H7 (cell line): ENCODE measurements around the gene CFAP97. TPM values are rescaled to one million over a fixed set of nuclear protein-coding genes. Genes with fewer than 3 reads are reported as not detected.

Experiments
- DNase-seq: peaks from one replicate; pipeline ENCODE4 v3.0.0; 2012
- H3K27me3 ChIP-seq: 2 replicates; pipeline ENCODE4 v1.6.0; 2011; ENCODE audit warnings: mild to moderate bottlenecking, low read length; ENCODE audit not compliant: control insufficient read depth, insufficient read depth
- H3K36me3 ChIP-seq: replicated peaks from 2 replicates; pipeline ENCODE4 v1.5.1; 2011; ENCODE audit warnings: low read length; ENCODE audit not compliant: control insufficient read depth, insufficient read depth
- H3K4me3 ChIP-seq: 2 replicates; pipeline ENCODE4 v1.5.1; 2011; ENCODE audit warnings: low read depth, mild to moderate bottlenecking, control low read depth, low read length, moderate library complexity; ENCODE audit not compliant: insufficient read depth
- total RNA-seq: library from RNA; depleted of rRNA; stranded (reverse); fragments of >200 nt; shearing (Covaris generic); gene quantifications from 2 replicates; pipeline ENCODE4 v1.2.3, GENCODE V29; 2014

The CFAP97 gene
- total RNA-seq, 1 experiment from 2014 or later, result 24.0 TPM

- Histone ChIP-seq H3K27me3 (no peaks in the 10 kb centered on the region), H3K4me3 (no peak overlapping the region), H3K36me3 (no peaks in the 10 kb centered on the region)
- DNase-seq, result no peak
Observed at GRCh38 chr4:185232370-185232769, 28.6 kb upstream of the CFAP97 start.

- Histone ChIP-seq H3K4me3 (no peak overlapping the region), H3K36me3 (no peaks in the 10 kb centered on the region), H3K27me3 (no peaks in the 10 kb centered on the region)
- DNase-seq, result no peak
Observed at GRCh38 chr4:185229021-185229818, 25.4 kb upstream of the CFAP97 start.

- no peaks in the 10 kb centered on the region for H3K27me3 ChIP-seq
- H3K36me3 ChIP-seq, result no peaks in the 10 kb centered on the region
- no peak overlapping the region for H3K4me3 ChIP-seq
- no peak for DNase-seq
Observed at GRCh38 chr4:185227713-185228278, 24.0 kb upstream of the CFAP97 start.

- H3K4me3 ChIP-seq, result no peak overlapping the region
- no peaks in the 10 kb centered on the region for H3K27me3 ChIP-seq
- DNase-seq, result no peak
- no peaks in the 10 kb centered on the region for H3K36me3 ChIP-seq
Observed at GRCh38 chr4:185227131-185227551, 23.3 kb upstream of the CFAP97 start.

GRCh38 chr4:185225940-185226339 is 22.1 kb upstream of the CFAP97 start:
- no peak for DNase-seq

GRCh38 chr4:185224597-185224996 is 20.8 kb upstream of the CFAP97 start:
- H3K36me3 ChIP-seq, result no peaks in the 10 kb centered on the region
- no peaks in the 10 kb centered on the region for H3K27me3 ChIP-seq
- DNase-seq, result no peak
- no peak overlapping the region for H3K4me3 ChIP-seq

More at GRCh38 chr4:185225940-185226339, 22.1 kb upstream of the CFAP97 start:
- H3K4me3 ChIP-seq, result no peak overlapping the region
- H3K27me3 ChIP-seq, result no peaks in the 10 kb centered on the region
- H3K36me3 ChIP-seq, result no peaks in the 10 kb centered on the region

- H3K4me3 ChIP-seq, result no peak overlapping the region
- no peak for DNase-seq
Observed at GRCh38 chr4:185222598-185222997, 18.8 kb upstream of the CFAP97 start.

GRCh38 chr4:185221912-185222311 is 18.1 kb upstream of the CFAP97 start:
- Histone ChIP-seq H3K4me3 (no peak overlapping the region), H3K36me3 (no peaks in the 10 kb centered on the region), H3K27me3 (no peaks in the 10 kb centered on the region)
- no peak for DNase-seq

More at GRCh38 chr4:185222598-185222997, 18.8 kb upstream of the CFAP97 start:
- Histone ChIP-seq H3K36me3 (no peaks in the 10 kb centered on the region), H3K27me3 (no peaks in the 10 kb centered on the region)

- Histone ChIP-seq H3K36me3 (no peaks in the 10 kb centered on the region), H3K27me3 (no peaks in the 10 kb centered on the region), H3K4me3 (no peak overlapping the region)
- DNase-seq, result no peak
Observed at GRCh38 chr4:185221491-185221890, 17.7 kb upstream of the CFAP97 start.

- Histone ChIP-seq H3K36me3 (no peaks in the 10 kb centered on the region), H3K27me3 (no peaks in the 10 kb centered on the region), H3K4me3 (no peak overlapping the region)
- DNase-seq, result no peak
Observed at GRCh38 chr4:185219551-185220344, 15.9 kb upstream of the CFAP97 start.

GRCh38 chr4:185218312-185218711 is 14.5 kb upstream of the CFAP97 start:
- H3K27me3 ChIP-seq, result no peaks in the 10 kb centered on the region

GRCh38 chr4:185217408-185217975 is 13.7 kb upstream of the CFAP97 start:
- Histone ChIP-seq H3K36me3 (no peaks in the 10 kb centered on the region), H3K27me3 (no peaks in the 10 kb centered on the region), H3K4me3 (no peak overlapping the region)
- no peak for DNase-seq

More at GRCh38 chr4:185218312-185218711, 14.5 kb upstream of the CFAP97 start:
- DNase-seq, result no peak
- Histone ChIP-seq H3K4me3 (no peak overlapping the region), H3K36me3 (no peaks in the 10 kb centered on the region)

- peak; percentile 42 for DNase-seq
- Histone ChIP-seq H3K4me3 (no peak overlapping the region), H3K36me3 (no peaks in the 10 kb centered on the region), H3K27me3 (peaks cover 5% of the 10 kb centered on the region; the same call in 1 of the 2 replicates)
Observed at GRCh38 chr4:185215261-185215660, 11.5 kb upstream of the CFAP97 start.

GRCh38 chr4:185213877-185214276 is 10.1 kb upstream of the CFAP97 start:
- DNase-seq, result peak; percentile 30
- peaks cover 5% of the 10 kb centered on the region; the same call in 1 of the 2 replicates for H3K27me3 ChIP-seq
- no peaks in the 10 kb centered on the region for H3K36me3 ChIP-seq
- no peak overlapping the region for H3K4me3 ChIP-seq
